ENCODE measurements around the gene CARD9. TPM values are rescaled to one million over a fixed set of nuclear protein-coding genes. Genes with fewer than 3 reads are reported as not detected.

CARD9 gene
- total RNA-seq, 2 donors from 2014 or later = 1.2 to 1.6 TPM

DNA sequence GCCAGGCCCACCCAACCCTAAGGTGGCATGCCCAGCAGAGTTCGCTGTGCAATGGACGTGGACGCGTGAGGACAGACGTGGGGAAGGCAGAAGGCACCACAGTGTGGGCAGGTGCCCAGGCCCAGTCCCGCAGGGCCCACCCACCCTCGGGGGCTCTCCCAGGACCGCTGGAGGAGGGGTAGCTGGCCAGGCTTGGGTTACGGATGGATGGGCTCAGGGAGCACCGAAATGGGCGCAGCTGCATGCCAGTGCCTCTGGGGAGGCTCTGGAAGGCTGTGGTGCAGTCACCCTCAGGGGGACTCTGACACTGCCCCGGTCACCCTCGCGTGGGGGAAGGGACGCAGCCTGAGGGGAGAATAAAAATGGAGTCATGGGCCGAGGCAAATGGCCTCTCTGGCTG lies 55.8 kb downstream of the CARD9 start:
- Mint-ChIP-seq H3K4me3 (no peak overlapping the region), H3K36me3 (ENCODE audit: insufficient read depth in 2 of 2) (peaks cover 9 to 10% of the 10 kb centered on the region in 2 donors), H3K9me3 (peaks cover 7 to 14% of the 10 kb centered on the region in 2 donors), H3K4me1 (ENCODE audit: low read depth) (no peaks in the 10 kb centered on the region), H3K27ac (no peak overlapping the region), H3K27me3 (ENCODE audit: low read depth) (no peaks in the 10 kb centered on the region)
- no peak for DNase-seq
- no peak for ATAC-seq (replicated peaks in 1 of 2)

DNA sequence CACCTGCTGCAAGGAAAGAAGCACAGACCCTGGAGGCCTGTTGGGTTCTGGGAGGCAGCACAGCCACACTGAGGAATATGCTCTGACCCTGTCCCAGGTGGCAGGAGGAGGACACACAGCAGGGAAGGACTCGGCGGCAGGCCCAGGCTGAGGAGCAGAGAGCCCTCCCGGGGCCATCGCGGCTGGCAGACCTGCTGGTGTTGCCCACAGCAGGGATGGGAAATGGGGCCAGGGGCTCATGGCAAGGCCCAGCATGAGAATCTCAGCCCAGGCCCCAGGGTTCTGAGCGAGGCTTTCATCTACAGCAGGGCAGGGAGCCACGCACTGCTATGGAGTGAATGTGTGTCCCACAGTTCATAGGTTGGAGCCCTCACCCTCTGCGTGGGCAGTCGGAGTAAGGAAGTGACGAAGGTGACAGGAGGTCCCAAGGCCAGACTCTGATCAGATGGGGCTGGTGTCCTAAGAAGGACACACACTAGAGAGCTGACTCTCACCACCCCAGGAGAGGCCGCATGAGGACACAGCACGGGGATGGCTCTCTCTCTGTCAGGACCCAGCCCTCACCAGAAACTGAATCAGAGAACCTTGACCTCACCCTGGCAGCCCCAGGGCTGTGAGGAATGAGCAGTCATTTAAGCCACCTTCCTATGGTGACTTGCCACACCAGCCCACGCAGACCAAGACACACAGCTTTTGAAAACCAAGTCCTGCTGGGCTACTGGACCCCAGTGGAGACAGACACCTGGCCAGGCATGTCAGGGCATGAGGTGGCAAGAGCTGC lies 56.4 kb downstream of the CARD9 start:
- Mint-ChIP-seq H3K27me3 (ENCODE audit: low read depth) (no peaks in the 10 kb centered on the region), H3K27ac (no peak overlapping the region), H3K4me3 (no peak overlapping the region), H3K36me3 (ENCODE audit: insufficient read depth in 2 of 2) (peaks cover 9 to 10% of the 10 kb centered on the region in 2 donors), H3K9me3 (peaks cover 7 to 14% of the 10 kb centered on the region in 2 donors), H3K4me1 (ENCODE audit: low read depth) (no peaks in the 10 kb centered on the region)
- ATAC-seq (replicated peaks in 1 of 2) (no peak), DNase-seq (no peak)

DNA sequence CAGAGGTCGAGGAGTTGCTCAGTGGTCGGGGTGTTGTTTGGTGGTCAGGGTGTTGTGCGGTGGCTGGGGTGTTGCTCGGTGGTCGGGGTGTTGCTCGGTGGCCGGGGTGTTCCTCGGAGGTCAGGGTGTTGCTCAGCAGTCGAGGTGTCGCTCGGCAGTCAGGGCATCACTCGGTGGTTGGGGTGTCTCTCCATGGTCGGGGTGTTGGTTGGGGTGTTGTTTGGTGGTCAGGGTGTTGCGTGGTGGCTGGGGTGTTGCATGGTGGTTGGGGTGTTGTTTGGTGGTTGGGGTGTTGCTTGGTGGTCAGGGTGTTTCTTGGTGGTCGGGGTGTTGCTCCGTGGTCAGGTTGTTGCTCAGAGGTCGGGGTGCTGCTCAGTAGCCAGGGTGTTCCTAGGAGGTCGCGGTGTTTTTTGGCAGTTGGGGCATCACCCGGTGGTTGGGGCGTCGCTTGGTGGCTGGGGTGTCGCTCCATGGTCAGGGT lies 57.2 kb downstream of the CARD9 start:
- ATAC-seq (replicated peaks in 1 of 2) (no peak), DNase-seq (no peak)
- H3K27me3 Mint-ChIP-seq (ENCODE audit: low read depth) = no peaks in the 10 kb centered on the region
- H3K36me3 Mint-ChIP-seq (ENCODE audit: insufficient read depth in 2 of 2) = peaks cover 9 to 10% of the 10 kb centered on the region in 2 donors
- no peak overlapping the region for H3K4me3 Mint-ChIP-seq
- peaks cover 7 to 14% of the 10 kb centered on the region in 2 donors for H3K9me3 Mint-ChIP-seq
- no peaks in the 10 kb centered on the region for H3K4me1 Mint-ChIP-seq (ENCODE audit: low read depth)
- peak overlapping the region; percentile 10 for H3K27ac Mint-ChIP-seq

DNA sequence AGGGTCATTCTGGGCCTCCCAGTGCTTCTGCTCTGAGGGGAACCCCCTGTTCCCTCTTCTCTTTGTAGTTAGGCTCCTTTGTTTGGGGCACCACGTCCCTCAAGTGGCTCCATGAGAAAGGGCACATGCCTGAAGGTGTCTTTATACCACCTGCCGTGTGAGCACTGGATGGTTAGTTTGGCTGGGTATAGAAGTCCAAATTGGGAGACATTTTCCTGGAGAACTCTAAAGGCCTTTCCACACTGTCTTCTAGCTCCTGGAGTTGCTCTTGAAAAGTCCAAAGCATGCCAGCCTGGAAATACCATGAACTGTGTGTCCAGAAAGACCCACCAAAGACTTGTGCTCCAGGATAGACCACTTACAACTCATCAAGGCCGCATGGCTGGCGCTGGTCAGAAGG lies 58.5 kb downstream of the CARD9 start:
- Mint-ChIP-seq H3K4me3 (no peak overlapping the region), H3K27me3 (ENCODE audit: low read depth) (no peaks in the 10 kb centered on the region), H3K4me1 (ENCODE audit: low read depth) (no peaks in the 10 kb centered on the region), H3K27ac (no peak overlapping the region), H3K9me3 (peaks cover 7 to 14% of the 10 kb centered on the region in 2 donors), H3K36me3 (ENCODE audit: insufficient read depth in 2 of 2) (peaks cover 9 to 10% of the 10 kb centered on the region in 2 donors)
- no peak for DNase-seq
- no peak for ATAC-seq (replicated peaks in 1 of 2)

DNA sequence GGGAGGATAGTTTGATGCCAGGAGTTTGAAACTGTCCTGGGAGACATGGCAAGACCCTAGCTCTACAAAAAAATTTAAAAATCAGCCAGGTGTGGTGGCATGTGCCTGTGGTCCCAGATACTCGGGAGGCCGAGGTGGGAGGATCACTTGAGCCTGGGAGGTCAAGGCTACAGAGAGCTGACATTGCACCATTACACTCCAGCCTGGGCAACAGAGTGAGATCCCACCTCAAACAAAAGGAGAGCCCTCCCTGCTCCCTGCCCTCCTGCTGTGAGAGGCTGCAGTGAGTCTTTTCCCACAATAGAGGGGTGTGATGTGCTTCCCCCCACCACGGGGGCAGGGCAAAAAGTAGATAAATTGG lies 59.4 kb downstream of the CARD9 start:
- Mint-ChIP-seq H3K4me3 (no peak overlapping the region), H3K27ac (no peak overlapping the region), H3K36me3 (ENCODE audit: insufficient read depth in 2 of 2) (peaks cover 9 to 10% of the 10 kb centered on the region in 2 donors), H3K4me1 (ENCODE audit: low read depth) (no peaks in the 10 kb centered on the region), H3K27me3 (ENCODE audit: low read depth) (no peaks in the 10 kb centered on the region), H3K9me3 (peaks cover 7 to 14% of the 10 kb centered on the region in 2 donors)
- no peak for ATAC-seq (replicated peaks in 1 of 2)
- DNase-seq = no peak

Other genes with a start within 250 kb of the CARD9 start
- gene LHX3, start 168.5 kb downstream of the CARD9 start, total RNA-seq = under 1 TPM in 1 of 2 donors, not detected in 1; 0.17 TPM
- 10 to 100 TPM; 21.5 to 25.1 TPM for gene QSOX2, start 127.9 kb downstream of the CARD9 start, total RNA-seq
- gene CCDC187, start 69.6 kb downstream of the CARD9 start, total RNA-seq = not detected
- gene GPSM1, start 46.1 kb downstream of the CARD9 start, total RNA-seq = 10 to 100 TPM; 11.6 to 12.3 TPM
- gene DNLZ, start 9.9 kb downstream of the CARD9 start, total RNA-seq = 10 to 100 TPM; 10.8 to 14.4 TPM
- 10 to 100 TPM; 10.9 to 14.3 TPM for gene SNAPC4, start 26.5 kb upstream of the CARD9 start, total RNA-seq
- gene ENTR1, start 36.9 kb upstream of the CARD9 start, total RNA-seq = 10 to 100 TPM; 47.2 to 70.6 TPM
- gene PMPCA, start 37.0 kb upstream of the CARD9 start, total RNA-seq = 10 to 100 TPM; 61.9 to 62.7 TPM
- gene INPP5E, start 66.2 kb upstream of the CARD9 start, total RNA-seq = 10 to 100 TPM; 17.2 to 20.1 TPM
- 10 to 100 TPM; 69.5 to 74.5 TPM for gene SEC16A, start 109.4 kb upstream of the CARD9 start, total RNA-seq
- 10 to 100 TPM; 71.6 to 84.2 TPM for gene NOTCH1, start 172.4 kb upstream of the CARD9 start, total RNA-seq